Uterus (tissue), 2 donors: ENCODE data around the gene VSIG8.

Experiments used
- POLR2A ChIP-seq, 2 donors: fragments of 450-650 bp; IDR thresholded peaks; one replicate each; pipeline ENCODE4 v1.6.1; 2016; ENCODE audit warnings: antibody characterized with exemption in 2 of 2, mild to moderate bottlenecking in 1 of 2, moderate library complexity in 1 of 2
- TF ChIP-seq, protein P1 (sequence below), 4 experiments: fragments of 200-600 bp in 2 of 4; fragments of 450-650 bp in 2 of 4; sonication (generic) in 2 of 4; IDR thresholded peaks; one replicate each; pipeline ENCODE4 v1.5.1; 2016 to 2019; ENCODE audit warnings: antibody characterized with exemption in 4 of 4, mild to moderate bottlenecking in 2 of 4, moderate library complexity in 1 of 4

DNA sequence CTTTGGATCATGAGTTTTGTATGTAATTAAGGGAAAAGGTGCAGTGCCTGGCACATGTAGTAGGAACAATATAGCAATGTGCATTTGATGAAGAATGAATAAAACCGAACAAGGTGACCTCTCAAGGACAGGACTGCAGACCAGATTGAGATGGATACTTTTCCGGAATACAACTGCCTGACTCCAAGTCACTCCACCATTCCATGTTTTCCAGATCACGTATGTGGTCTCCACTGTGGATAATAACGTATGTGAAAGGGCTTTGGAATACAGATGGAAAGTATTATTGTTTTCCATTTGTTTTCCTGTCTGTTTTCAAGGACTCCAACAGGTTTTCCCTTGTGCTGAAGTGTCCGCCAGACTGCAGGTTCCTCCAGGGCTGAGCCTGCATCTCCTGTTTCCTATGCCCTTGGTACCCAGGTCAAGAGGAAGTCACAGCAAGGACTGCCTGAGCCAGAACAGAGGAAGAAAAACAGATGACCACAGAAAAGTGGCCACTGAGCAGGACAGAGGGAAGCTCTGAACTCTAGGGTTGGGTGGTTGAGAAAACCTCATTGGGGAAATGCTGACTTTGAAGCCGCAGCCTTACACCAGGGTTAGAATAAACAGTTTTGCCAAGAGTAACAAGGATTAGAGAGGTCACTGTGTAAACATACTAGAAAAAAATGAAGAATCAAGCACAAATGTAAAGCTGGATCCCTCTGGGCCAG lies 33.5 kb upstream of the VSIG8 start:
- TF ChIP-seq, protein P1, sequence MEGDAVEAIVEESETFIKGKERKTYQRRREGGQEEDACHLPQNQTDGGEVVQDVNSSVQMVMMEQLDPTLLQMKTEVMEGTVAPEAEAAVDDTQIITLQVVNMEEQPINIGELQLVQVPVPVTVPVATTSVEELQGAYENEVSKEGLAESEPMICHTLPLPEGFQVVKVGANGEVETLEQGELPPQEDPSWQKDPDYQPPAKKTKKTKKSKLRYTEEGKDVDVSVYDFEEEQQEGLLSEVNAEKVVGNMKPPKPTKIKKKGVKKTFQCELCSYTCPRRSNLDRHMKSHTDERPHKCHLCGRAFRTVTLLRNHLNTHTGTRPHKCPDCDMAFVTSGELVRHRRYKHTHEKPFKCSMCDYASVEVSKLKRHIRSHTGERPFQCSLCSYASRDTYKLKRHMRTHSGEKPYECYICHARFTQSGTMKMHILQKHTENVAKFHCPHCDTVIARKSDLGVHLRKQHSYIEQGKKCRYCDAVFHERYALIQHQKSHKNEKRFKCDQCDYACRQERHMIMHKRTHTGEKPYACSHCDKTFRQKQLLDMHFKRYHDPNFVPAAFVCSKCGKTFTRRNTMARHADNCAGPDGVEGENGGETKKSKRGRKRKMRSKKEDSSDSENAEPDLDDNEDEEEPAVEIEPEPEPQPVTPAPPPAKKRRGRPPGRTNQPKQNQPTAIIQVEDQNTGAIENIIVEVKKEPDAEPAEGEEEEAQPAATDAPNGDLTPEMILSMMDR (IDR thresholded peaks at IDR 0.05) = no peak
- no peak for TF ChIP-seq POLR2A (IDR thresholded peaks at IDR 0.05)
